GM18511 (cell line): ENCODE data around the gene RNPEPL1.

Experiments
- ATAC-seq: cut with Tn5 transposase; IDR thresholded peaks from one replicate; pipeline ENCODE4 v1.9.1; 2021; ENCODE audit warnings: mild to moderate bottlenecking, moderate library complexity; ENCODE audit not compliant: unreplicated experiment

RNPEPL1 gene

DNA sequence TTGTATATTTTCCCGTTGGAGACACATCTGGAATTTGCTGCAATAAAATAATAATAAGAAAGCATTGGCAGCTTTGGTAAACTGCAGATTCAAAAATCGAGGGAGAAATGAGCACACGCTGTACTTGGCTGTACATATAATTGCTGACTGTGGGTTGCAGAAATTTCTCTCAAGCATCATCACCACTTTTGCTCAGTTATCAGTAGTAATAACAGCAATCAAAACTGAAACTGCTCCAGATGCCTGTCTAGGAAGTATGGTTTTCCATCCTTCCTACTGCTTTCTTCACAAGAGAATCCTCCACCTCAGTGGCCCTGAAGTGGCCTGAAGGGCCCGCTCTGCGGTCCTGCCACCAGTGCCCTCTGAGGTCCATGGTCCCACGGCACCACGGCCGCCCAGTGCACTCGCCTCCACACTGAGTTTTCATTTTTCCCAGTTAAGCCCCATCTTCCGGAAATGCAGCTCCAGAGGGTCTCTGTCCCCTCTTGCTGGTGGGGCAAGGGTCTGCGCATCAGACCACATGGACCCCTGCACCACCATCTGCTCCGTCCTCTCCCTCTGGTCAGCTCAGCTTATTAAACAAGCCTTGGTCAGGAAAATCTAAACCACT, 4.2 kb upstream of the RNPEPL1 start:
- no peak for ATAC-seq

DNA sequence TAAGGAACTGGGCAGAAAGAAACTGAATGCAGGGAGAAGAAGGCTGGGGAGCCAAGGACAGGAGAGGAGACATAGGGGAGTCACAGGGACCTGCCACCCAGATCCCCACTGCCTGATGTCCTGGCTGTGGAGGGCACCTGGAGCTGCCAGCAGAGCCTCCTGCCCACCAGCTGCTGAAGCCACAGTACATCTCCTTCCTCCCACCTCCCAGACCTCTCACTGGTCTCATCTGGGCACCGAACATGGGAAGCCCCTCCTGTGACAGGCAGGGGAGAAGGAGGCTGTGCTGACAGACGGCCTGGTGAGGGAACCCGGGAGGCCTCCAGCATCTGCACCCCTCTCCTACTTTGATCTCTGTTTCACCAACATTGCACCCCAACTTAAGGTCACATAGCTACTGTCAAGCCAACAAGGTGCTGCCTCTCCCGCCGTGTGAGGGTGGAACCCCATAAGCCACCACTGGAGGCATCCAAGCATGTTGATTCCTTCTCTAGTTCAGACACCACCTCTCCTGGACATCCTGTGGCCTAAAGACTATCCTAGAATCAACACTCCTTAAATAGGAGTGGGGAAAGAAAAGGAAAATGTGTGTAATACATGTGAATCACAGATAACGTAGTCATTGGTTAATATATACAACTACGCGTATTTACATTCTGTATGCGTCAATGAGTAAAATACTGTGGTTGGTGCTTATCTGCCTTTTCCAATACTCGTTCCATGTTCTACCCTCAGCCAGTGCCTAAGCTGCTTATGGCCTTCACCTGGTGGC, 3.5 kb upstream of the RNPEPL1 start:
- no peak for ATAC-seq

DNA sequence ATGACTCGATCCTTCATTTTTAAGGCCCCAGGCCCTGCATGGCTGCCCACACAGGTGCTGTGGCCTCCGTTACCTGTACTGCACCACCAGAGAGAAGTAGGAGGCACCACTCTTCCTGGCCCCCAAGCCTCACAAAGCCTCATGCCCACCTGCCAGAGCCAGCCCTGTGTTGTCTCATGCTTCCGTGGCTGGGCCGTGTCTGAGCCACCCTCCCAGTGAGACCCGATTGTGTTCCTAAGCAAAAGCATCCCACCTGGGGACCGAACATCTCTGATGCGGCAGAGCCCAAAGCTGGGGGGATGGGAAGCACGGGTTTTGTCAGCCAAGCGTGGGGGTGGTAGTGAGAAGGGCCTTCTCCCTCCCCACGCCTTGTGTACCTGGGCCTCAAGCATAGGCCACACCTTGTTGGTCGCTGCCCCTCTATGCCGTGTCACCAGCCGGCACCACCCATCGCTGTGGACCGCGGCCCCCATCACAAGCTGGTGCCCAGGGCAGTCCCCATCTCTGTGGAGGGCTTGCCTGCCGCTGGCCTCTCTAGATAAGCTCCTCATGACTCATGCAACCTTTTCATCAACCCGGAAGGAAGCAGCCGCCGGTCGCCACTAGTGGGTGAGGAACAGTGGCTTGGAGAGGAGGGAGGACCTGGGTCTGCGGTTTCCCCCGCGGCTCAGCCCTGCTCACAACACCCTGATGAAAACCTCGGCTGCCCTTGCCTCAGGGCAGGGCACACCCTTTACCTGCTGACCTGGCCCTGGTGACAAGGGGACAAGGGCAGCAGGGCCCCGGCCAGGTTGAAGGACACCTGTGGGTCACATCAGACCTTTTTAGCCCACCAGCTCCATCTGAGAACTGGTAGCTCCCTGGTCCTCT, 2.7 kb upstream of the RNPEPL1 start:
- peak; percentile 50 for ATAC-seq

DNA sequence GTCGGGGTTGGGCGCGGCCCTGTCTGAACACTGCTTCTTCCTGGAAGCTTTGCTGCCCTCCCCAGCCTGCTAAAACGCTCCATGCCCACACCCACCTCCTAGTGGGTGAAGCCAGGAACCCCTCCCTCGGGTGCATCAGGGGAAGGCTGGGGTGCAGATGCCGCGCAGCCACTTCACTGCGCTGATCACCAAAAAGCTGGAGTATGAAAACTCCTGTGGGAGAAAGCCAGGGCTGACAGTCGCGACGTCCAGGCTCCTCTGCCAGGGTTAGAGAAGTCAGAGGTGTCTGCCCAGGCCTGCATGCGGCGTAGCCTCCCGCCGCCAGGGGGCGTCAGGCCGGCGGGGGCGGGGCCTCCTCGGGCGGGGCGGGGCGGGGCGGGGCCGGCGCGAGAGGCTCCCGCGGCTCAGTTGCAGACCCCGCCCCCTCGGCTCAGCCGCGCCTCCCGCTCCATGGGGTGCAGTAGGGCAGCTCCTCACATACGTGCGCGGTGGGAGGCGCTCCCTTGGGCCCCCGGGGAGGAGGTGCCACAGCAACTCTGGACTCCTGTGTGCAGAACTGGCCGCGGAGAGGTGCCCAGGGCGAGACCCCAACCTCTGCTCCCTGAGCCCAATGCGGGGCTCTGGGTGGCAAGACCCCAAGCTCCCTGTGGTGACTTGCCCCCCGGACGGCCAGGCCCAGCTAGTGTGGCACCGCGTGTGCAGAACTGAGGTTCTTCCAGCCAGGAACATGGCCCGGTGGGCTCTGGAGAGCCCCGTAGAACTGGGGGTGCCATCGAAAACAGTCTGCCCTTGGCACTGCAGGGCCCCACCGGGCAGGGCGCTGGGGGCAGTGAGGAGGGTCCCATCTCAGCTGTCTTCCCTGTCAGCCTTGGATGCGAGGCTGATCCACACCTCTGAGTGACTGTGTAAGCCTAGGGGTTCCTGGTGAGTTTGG, 1.8 kb upstream of the RNPEPL1 start:
- peak; percentile 53 for ATAC-seq

DNA sequence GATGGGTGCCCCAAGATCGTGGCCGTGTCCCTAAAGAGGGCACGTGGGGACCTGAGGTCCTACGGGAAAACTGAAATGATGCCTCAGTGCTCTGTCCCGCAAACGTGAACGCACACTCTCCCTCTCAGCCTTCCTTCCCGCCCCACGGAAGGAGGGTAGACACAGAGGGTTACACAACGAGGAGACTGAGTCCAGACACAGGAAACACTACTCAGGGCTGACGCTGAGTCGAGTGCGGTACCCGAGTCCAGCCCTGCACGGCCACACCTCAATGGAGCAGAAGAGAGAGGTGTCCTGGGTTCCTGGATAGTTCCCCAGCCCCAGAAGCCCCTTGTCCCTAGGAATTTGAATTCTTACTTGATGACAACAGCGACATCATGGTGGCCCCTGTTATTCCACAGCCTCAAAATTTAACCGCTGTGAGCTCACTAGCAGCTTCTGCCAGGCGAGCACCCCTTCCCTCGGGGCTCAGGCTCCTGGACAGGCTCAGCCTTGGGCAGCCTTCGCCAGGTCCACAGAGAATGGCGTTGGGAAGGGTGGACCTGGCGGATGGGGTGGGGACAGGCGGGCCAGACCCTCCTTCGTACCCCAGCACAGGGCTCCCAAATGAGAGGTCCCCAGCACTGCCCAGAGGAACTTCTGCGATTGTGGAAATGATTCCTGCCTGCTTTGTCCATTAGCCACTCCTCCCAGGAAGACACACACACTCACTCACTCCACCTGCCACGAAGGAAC, 980 bp upstream of the RNPEPL1 start:
- ATAC-seq: no peak

DNA sequence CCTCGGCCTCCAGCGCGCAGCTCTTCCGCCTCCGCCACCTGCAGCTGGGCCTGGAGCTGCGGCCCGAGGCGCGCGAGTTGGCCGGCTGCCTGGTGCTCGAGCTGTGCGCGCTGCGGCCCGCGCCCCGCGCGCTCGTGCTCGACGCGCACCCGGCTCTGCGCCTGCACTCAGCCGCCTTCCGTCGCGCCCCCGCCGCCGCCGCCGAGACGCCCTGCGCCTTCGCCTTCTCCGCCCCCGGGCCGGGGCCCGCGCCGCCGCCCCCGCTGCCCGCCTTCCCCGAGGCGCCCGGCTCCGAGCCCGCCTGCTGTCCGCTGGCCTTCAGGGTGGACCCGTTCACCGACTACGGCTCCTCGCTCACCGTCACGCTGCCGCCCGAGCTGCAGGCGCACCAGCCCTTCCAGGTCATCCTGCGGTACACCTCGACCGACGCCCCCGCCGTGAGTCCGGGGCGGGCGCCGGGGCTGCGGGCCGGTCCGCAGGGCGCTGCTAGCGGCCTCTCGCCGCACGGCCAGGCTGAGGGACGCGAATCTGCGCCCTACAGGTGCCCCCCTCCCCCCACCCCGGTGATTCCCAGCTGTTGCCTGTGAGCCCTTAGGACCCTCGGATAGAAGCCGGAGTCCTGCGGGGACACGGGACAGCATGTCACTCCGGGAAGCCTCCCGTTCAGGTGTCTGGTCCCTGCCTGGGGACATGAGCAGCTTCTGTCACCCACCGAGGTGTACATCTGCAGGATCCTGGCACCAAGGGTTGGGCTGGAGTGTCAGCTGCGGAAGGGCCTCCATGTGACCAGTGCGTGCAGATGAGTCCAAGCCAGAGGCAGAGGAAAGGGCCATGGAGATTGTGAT, 616 bp downstream of the RNPEPL1 start:
- peak; percentile 20 for ATAC-seq

DNA sequence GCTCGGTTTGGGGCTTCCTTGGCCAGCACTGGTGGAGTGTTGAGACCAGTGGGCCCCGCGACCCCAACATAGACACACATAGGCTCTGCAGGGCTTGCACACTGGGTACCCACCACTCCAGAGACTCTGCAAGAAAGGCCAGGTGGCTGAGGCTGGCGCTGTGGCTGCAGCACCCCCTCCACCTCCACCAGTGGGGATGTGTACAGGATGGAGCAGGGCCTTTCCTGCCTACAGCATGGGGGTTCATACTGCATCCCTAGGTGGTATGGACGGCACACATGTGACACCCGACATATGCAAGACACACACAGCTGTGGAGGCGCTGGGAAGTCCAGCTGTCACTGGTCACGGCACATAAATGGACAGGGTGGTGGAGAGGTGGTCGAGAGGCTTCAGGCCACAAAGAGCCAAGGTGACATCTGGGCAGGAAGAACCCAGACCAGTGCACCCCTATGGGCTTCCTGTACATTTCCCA, 1.3 kb downstream of the RNPEPL1 start:
- no peak for ATAC-seq

DNA sequence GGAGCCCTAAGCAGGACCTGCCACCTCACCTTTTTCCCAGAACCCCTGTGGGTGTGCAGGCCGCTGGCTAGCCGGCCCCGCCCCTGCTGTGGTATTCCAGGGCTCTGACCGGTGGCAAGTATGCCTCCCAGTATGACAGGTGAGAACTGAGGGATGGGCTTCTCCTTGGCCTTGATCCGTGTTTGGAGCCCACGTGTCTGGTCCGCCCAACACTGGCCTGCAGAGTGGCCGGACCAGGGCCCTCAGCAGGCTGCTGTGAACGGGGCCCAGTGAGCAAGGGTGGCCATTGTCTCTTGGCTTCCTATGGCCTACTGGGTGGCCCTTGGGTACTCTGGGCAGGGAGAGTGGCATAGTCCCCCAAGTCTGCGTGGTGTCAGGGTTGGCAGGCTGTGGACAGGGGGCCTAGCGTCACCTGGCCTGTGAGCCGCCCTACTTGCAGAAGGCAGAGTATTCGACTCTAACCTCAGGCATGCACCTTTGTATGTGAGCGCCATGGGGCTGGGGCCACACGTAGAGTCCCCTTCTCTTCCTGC, 1.8 kb downstream of the RNPEPL1 start:
- ATAC-seq: no peak

DNA sequence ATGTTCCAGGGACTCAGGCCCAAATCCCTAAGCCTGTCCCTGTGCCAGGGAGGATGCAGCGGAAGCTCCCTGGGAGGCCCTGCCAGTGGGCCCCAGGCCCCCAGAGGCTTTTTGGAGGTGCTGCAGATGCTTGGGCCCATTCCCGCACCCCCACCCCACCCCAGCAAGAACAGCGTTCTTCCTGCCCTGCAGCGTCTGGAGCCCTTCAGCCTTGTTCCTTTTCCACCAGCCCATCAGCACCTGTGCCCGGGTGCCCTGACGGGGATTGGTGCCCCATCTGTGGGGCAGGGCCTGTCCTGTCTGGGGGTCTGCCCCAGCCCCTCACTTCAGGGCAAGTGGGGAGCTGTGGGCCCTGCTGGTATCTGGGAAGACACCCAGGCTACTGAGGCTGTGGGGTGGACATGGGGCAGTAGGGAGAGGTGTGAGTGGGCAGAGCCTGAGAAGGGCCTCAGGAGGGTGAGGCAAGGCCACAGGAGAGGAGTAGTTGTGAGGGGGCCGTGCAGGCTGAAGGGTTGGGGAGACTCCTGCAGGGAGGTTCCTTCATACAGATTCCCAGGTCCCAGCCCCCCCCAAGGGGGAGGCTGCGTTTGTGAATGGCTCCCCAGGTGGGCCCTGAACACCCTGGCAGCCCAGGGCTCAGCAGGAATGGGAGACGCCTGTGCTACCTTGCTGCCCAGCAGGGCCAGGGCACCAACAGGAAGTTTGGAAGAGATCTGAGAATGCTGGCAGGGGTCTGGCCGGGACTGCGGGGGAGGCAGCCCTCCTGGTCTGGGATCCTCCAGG, 2.4 kb downstream of the RNPEPL1 start:
- no peak for ATAC-seq

DNA sequence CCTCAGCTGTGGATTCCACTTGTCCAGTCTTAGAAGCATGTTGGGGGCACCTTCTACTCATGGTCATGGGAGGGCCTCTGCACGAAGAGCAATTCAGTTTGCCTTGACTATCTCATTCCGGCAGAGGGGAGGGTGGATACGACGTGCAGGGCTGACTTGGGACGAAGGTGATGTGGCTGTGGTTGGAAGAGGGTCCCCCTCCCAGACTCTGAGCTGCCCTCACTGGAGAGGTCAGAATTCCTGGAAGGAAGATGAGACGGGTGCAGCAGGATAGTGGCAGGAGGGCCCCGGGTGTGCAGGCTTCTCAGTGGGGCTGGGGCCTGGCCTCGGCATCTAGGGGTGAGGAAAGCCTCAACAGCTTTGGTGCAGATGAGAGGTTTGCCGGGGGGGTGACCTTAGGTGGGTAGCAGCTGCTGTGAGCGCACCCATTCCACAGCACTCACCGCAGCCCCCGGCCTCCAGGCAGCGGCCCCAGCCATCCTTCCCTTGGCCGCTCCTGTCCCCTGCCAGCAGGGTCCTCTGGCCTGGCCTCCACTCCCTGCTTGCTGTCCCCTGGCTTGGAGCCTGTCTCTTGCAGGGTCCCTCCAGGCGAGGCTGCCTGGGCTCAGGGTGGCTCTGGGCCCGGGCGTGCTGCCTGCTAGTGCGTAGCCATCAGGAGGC, 3.2 kb downstream of the RNPEPL1 start:
- no peak for ATAC-seq

DNA sequence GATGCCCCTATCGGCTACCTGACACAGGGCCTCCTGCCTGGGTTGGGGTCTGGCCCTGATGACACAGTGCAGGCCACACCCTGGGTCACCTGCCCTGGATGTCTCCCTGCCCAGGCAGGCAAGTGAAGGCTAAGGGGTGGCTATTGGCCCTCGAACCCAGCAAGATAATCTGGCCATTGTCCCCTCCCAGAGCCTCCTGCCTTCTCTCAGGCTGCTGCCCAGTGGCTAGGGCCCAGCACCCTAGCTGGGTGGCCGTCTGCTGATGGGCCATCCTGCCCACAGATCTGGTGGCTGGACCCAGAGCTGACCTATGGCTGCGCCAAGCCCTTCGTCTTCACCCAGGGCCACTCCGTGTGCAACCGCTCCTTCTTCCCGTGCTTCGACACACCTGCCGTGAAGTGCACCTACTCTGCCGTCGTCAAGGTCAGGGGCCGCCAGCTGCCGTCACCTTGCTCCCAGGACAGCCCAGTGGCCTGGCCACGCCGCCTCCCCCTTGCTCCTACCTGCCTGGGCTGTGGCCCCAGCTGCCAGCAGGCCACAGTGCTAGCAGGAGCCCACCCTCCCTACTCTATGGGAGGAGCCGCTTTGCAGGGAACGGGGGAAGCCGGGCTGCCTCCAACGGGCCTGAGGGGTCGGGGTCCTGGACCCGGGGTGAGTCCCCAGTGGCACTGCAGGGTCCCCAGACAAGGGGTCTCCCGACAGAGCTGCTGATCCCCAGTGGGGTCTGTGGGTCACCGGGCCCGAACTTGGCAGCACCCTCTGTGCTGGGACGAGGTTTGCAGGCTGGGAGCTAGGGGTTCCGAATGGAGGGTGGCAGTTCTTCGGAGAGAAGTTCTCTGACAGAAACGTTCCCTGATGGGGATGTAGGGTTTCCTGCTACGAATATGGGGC, 4.1 kb downstream of the RNPEPL1 start:
- no peak for ATAC-seq

DNA sequence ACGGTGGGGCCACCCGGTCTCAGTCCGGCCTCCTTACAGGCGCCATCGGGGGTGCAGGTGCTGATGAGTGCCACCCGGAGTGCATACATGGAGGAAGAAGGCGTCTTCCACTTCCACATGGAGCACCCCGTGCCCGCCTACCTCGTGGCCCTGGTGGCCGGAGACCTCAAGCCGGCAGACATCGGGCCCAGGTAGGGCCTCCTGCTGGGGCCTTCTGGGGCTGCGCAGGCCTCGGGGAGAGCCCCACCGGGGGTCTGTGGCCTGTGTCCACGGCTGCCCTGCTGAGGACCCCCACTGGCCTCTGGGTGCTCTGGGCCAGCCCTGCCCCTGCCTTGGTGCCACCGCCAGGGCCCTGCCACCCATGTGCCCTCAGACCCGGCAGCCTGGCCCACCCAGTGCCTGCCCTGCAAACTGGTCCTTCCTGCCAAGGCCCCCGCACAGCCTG, 4.8 kb downstream of the RNPEPL1 start:
- ATAC-seq: no peak

DNA sequence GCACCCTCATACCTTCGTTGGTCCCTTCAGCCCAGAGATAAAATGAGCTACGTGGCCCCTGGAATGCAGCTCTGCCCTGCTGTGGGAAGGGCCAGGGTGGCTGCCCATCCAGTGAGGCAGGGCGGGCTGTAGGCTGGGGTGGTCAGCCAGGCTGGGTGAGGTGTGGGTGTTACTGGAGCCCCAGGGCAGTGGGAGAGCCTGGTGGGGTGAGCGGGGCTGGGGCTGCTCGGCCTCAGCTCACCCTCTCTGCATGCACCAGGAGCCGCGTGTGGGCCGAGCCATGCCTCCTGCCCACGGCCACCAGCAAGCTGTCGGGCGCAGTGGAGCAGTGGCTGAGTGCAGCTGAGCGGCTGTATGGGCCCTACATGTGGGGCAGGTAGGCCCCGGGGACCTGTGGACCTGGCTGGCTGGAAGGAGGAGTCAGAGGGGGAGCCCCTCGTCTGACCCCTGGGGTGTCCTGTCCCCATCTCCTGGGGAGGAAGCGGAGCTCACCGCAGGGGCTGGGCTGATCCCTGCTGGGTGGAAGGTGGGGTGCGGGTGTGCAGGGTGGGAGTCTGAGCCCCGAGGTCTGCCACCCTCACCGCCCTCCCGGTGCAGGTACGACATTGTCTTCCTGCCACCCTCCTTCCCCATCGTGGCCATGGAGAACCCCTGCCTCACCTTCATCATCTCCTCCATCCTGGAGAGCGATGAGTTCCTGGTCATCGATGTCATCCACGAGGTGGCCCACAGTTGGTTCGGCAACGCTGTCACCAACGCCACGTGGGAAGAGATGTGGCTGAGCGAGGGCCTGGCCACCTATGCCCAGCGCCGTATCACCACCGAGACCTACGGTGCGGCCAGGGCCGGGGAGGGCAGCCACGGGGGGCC, 5.5 kb downstream of the RNPEPL1 start:
- no peak for ATAC-seq

DNA sequence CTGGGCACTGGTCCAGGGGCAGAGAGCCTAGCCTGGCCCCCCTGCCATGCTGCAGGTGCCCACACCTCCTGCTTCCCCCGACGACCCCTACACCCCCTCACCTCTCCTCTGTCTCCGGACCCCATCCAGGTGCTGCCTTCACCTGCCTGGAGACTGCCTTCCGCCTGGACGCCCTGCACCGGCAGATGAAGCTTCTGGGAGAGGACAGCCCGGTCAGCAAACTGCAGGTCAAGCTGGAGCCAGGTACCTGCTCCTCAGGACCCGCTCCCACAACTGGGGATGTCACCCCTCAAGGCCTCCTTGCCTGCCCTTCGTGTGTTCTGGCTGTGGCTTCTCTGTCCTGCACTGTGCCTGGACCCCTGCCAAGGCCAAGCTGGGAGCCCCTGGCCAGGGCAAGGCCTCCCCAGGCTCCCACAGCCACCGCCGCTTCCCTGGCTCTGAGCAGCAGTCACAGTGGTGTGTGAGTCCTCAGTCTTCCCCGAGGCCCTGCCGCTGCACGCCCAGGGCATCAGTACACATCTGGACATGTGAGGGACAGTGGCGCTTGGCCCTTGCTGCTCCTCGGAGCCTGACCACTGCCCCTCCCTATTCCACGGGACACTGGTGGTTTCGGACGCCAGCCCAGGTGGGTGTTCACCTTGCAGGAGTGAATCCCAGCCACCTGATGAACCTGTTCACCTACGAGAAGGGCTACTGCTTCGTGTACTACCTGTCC, 6.3 kb downstream of the RNPEPL1 start:
- no peak for ATAC-seq
